DOHH2 (cell line): ENCODE measurements around the gene ZNF501.

Experiments used
- H3F3A ChIP-seq: fragments of 200-600 bp; sonication (generic), shearing (Covaris generic); 2 replicates; pipeline ENCODE4 v1.6.0; 2016; ENCODE audit warnings: antibody characterized with exemption, mild to moderate bottlenecking; ENCODE audit not compliant: control insufficient read depth, insufficient read depth
- H3K27ac ChIP-seq: fragments of 200-600 bp; sonication (generic); 2 replicates; pipeline ENCODE4 v1.5.1; 2014; ENCODE audit warnings: low read depth, mild to moderate bottlenecking, low read length, moderate library complexity
- H3K27me3 ChIP-seq: fragments of 200-600 bp; sonication (generic); 2 replicates; pipeline ENCODE4 v1.6.1; 2014; ENCODE audit warnings: mild to moderate bottlenecking, low read length, mixed read lengths; ENCODE audit not compliant: control insufficient read depth
- H3K36me3 ChIP-seq: fragments of 200-600 bp; sonication (generic); 2 replicates; pipeline ENCODE4 v1.6.1; 2014; ENCODE audit warnings: mild to moderate bottlenecking, low read length, moderate library complexity, mixed read lengths; ENCODE audit not compliant: control insufficient read depth
- H3K4me1 ChIP-seq: fragments of 200-600 bp; sonication (generic); 2 replicates; pipeline ENCODE4 v1.6.1; 2014; ENCODE audit warnings: mild to moderate bottlenecking, low read length, mixed read lengths; ENCODE audit not compliant: control insufficient read depth
- H3K4me2 ChIP-seq: fragments of 200-600 bp; sonication (generic); 2 replicates; pipeline ENCODE4 v1.6.0; 2014; ENCODE audit warnings: mild to moderate bottlenecking, low read length, moderate library complexity
- H3K4me3 ChIP-seq: fragments of 200-600 bp; sonication (generic); 2 replicates; pipeline ENCODE4 v1.5.1; 2014; ENCODE audit warnings: mild to moderate bottlenecking, low read length, mixed read lengths
- H3K79me2 ChIP-seq: fragments of 200-600 bp; sonication (generic); 2 replicates; pipeline ENCODE4 v1.6.1; 2014; ENCODE audit warnings: mild to moderate bottlenecking, low read length, mixed read lengths; ENCODE audit not compliant: control insufficient read depth
- H3K9me2 ChIP-seq: fragments of 200-600 bp; sonication (generic); replicated peaks from 2 replicates; pipeline ENCODE4 v1.6.1; 2014; ENCODE audit warnings: mild to moderate bottlenecking, low read length, mixed read lengths; ENCODE audit not compliant: control insufficient read depth
- H3K9me3 ChIP-seq: fragments of 200-600 bp; sonication (generic); 2 replicates; pipeline ENCODE4 v1.6.1; 2014; ENCODE audit warnings: antibody characterized with exemption, low read length, mixed read lengths; ENCODE audit not compliant: control insufficient read depth, insufficient read depth
- H4K20me1 ChIP-seq: fragments of 200-600 bp; sonication (generic); 2 replicates; pipeline ENCODE4 v1.6.0; 2014; ENCODE audit warnings: low read depth, mild to moderate bottlenecking, antibody characterized with exemption, low read length, moderate library complexity; ENCODE audit not compliant: control insufficient read depth, insufficient read depth
- EZH2phosphoT487 ChIP-seq: fragments of 200-600 bp; sonication (generic); IDR thresholded peaks from 2 replicates; pipeline ENCODE4 v1.6.1; 2017; ENCODE audit warnings: borderline replicate concordance, mild to moderate bottlenecking, antibody characterized with exemption, low read length, moderate library complexity, mixed read lengths
- TF ChIP-seq, protein P1 (sequence below): fragments of 200-600 bp; sonication (generic); IDR thresholded peaks from one replicate; pipeline ENCODE4 v1.5.1; 2014; ENCODE audit warnings: antibody characterized with exemption, mild to moderate bottlenecking, low read depth, low read length; ENCODE audit not compliant: poor library complexity, severe bottlenecking

The ZNF501 gene

DNA sequence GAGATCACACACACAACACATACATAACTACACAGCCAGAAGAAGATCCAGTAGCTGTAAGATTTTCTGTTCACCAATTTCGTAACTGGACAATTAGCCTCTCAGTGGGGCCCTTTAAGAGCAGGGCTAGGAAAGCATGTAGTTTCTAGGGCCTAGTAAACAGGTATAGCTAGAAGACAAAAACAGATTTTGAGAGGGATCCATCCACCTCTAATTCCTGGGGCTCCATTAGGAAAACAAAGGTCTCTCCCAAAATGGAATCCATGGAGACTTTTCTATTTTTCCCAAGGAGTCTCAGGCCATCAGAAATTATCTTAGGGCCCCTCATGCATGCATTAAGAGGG is 42.6 kb downstream of the ZNF501 start:
- Histone ChIP-seq H4K20me1 (no peaks in the 10 kb centered on the region), H3F3A (no peaks in the 10 kb centered on the region), H3K9me2 (no peaks in the 10 kb centered on the region), H3K27ac (no peak overlapping the region), H3K4me3 (no peak overlapping the region), H3K9me3 (peaks cover 27% of the 10 kb centered on the region), H3K36me3 (peaks cover 82% of the 10 kb centered on the region), H3K27me3 (no peaks in the 10 kb centered on the region), H3K4me2 (no peak overlapping the region), H3K4me1 (no peaks in the 10 kb centered on the region), H3K79me2 (peaks cover 69% of the 10 kb centered on the region)
- TF ChIP-seq, protein P1, sequence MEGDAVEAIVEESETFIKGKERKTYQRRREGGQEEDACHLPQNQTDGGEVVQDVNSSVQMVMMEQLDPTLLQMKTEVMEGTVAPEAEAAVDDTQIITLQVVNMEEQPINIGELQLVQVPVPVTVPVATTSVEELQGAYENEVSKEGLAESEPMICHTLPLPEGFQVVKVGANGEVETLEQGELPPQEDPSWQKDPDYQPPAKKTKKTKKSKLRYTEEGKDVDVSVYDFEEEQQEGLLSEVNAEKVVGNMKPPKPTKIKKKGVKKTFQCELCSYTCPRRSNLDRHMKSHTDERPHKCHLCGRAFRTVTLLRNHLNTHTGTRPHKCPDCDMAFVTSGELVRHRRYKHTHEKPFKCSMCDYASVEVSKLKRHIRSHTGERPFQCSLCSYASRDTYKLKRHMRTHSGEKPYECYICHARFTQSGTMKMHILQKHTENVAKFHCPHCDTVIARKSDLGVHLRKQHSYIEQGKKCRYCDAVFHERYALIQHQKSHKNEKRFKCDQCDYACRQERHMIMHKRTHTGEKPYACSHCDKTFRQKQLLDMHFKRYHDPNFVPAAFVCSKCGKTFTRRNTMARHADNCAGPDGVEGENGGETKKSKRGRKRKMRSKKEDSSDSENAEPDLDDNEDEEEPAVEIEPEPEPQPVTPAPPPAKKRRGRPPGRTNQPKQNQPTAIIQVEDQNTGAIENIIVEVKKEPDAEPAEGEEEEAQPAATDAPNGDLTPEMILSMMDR, result no peak
- TF ChIP-seq EZH2phosphoT487, result no peak

DNA sequence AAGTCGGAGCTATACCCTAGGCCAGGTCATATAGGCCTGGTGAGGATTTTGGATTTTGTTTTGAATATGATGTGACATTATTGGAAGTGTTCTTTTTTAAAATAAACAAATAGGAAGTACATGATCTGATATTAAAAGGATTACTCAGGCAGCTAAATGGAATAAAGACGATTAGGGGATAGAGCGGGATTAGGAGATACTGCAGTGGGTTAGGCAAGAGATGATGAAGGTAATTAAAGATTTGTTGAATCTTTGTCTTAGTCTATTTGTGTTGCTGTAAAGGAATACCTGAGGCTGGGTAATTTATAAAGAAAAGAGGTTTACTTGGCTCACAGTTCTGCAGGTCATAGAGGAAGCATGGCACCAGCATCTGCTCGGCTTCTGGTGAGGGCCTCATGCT is 53.5 kb downstream of the ZNF501 start:
- no peaks in the 10 kb centered on the region for H3K4me1 ChIP-seq
- no peaks in the 10 kb centered on the region for H3F3A ChIP-seq
- H3K36me3 ChIP-seq, result peaks cover 67% of the 10 kb centered on the region
- no peak overlapping the region for H3K4me2 ChIP-seq
- H3K4me3 ChIP-seq, result no peak overlapping the region
- H4K20me1 ChIP-seq, result no peaks in the 10 kb centered on the region
- H3K27ac ChIP-seq, result no peak overlapping the region
- TF ChIP-seq, protein P1, result no peak
- no peak for TF ChIP-seq EZH2phosphoT487
- no peaks in the 10 kb centered on the region for H3K9me3 ChIP-seq
- no peaks in the 10 kb centered on the region for H3K9me2 ChIP-seq
- H3K27me3 ChIP-seq, result no peaks in the 10 kb centered on the region
- no peaks in the 10 kb centered on the region for H3K79me2 ChIP-seq
